Body of pancreas (tissue), 4 donors: ENCODE results near the gene FCRL6.

Experiments used
- POLR2A ChIP-seq, 3 donors: fragments of 450-650 bp; IDR thresholded peaks; one replicate each; pipeline ENCODE4 v1.6.1; 2016; ENCODE audit warnings: antibody characterized with exemption in 3 of 3, mild to moderate bottlenecking in 2 of 3
- TF ChIP-seq, protein P1 (sequence below), 7 experiments: fragments of 450-650 bp in 4 of 7; fragments of 200-600 bp in 3 of 7; sonication (generic) in 3 of 7; IDR thresholded peaks; one replicate each; pipeline ENCODE4 v1.5.1; 2016 to 2019; ENCODE audit warnings: antibody characterized with exemption in 7 of 7

DNA sequence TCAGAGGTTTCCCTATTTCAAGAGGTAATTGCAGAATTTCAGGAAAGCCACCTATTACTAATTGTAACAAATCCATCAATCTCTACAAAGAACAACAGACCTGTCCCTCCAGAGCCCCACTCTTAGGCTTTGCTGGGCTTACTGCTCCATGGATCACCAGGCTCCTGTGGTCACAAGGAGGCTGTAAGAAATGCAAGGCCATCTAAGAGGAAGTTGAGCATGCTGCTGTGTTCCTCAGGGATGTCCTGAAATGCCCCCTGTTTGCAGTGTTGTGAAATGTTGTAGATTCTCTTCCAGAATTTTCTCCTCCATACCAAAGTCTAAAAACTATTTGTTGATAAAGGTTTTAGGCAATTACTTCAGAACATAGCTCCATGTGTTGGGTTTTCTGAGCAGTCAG is 45.8 kb upstream of the FCRL6 start:
- no peak for TF ChIP-seq POLR2A (IDR thresholded peaks at IDR 0.05)
- TF ChIP-seq, protein P1, sequence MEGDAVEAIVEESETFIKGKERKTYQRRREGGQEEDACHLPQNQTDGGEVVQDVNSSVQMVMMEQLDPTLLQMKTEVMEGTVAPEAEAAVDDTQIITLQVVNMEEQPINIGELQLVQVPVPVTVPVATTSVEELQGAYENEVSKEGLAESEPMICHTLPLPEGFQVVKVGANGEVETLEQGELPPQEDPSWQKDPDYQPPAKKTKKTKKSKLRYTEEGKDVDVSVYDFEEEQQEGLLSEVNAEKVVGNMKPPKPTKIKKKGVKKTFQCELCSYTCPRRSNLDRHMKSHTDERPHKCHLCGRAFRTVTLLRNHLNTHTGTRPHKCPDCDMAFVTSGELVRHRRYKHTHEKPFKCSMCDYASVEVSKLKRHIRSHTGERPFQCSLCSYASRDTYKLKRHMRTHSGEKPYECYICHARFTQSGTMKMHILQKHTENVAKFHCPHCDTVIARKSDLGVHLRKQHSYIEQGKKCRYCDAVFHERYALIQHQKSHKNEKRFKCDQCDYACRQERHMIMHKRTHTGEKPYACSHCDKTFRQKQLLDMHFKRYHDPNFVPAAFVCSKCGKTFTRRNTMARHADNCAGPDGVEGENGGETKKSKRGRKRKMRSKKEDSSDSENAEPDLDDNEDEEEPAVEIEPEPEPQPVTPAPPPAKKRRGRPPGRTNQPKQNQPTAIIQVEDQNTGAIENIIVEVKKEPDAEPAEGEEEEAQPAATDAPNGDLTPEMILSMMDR (IDR thresholded peaks at IDR 0.05) = no peak
